ENCODE results near the gene CHD6. TPM values are rescaled to one million over a fixed set of nuclear protein-coding genes. Genes with fewer than 3 reads are reported as not detected.

The CHD6 gene
- total RNA-seq, 1 experiment from 2014 or later = 80.5 TPM

GRCh38 chr20:41586772-41587171 is 31.4 kb downstream of the CHD6 start:
- intact Hi-C loops (cut with micrococcal nuclease; ENCODE audit: unreplicated experiment) = no loop called here
- TF ChIP-seq CTCF (IDR thresholded peaks at IDR 0.05; ENCODE audit: insufficient read depth in 1 of 2, low read depth in 1 of 2, low read length in 1 of 2, severe bottlenecking in 1 of 2, unreplicated experiment in 1 of 2) = no peak
- no peak for DNase-seq
- H3K27me3 ChIP-seq (replicated peaks; ENCODE audit: control insufficient read depth, insufficient read depth, low read length) = no peaks in the 10 kb centered on the region
- Mint-ChIP-seq H3K36me3 (ENCODE audit: insufficient read depth, unreplicated experiment) (peaks cover 13% of the 10 kb centered on the region), H3K27me3 (ENCODE audit: insufficient read depth, unreplicated experiment) (no peaks in the 10 kb centered on the region), H3K4me1 (ENCODE audit: low read depth, unreplicated experiment) (no peaks in the 10 kb centered on the region), H3K27ac (ENCODE audit: unreplicated experiment) (no peak overlapping the region), H3K9me3 (ENCODE audit: unreplicated experiment) (peaks cover 26% of the 10 kb centered on the region), H3K4me3 (ENCODE audit: unreplicated experiment) (no peak overlapping the region)
- BruUV-seq (replicated peaks) = no TSS peak
- peaks cover 4% of the 10 kb centered on the region for H3K36me3 ChIP-seq (ENCODE audit: control insufficient read depth, insufficient read depth, low read length)
- H3K4me3 ChIP-seq (ENCODE audit: low read depth, low read length) = no peak overlapping the region
- ChIA-PET CTCF (no interaction called here), POLR2A (no interaction called here)
- peaks cover 16% of the 10 kb centered on the region for H3K9me3 ChIP-seq
- H3K4me1 ChIP-seq = no peaks in the 10 kb centered on the region

GRCh38 chr20:41580350-41580749 is 37.8 kb downstream of the CHD6 start:
- no peak for TF ChIP-seq CTCF (IDR thresholded peaks at IDR 0.05; ENCODE audit: insufficient read depth in 1 of 2, low read depth in 1 of 2, low read length in 1 of 2, severe bottlenecking in 1 of 2, unreplicated experiment in 1 of 2)
- H3K4me3 ChIP-seq (ENCODE audit: low read depth, low read length) = no peak overlapping the region
- Mint-ChIP-seq H3K4me1 (ENCODE audit: low read depth, unreplicated experiment) (peaks cover 31% of the 10 kb centered on the region), H3K27me3 (ENCODE audit: insufficient read depth, unreplicated experiment) (no peaks in the 10 kb centered on the region), H3K4me3 (ENCODE audit: unreplicated experiment) (no peak overlapping the region), H3K9me3 (ENCODE audit: unreplicated experiment) (peaks cover 5% of the 10 kb centered on the region), H3K27ac (ENCODE audit: unreplicated experiment) (no peak overlapping the region), H3K36me3 (ENCODE audit: insufficient read depth, unreplicated experiment) (peaks cover 3% of the 10 kb centered on the region)
- BruUV-seq (replicated peaks) = no TSS peak
- no peak for DNase-seq
- ChIA-PET CTCF (interaction anchor here (0.5 to 1.1 kb wide), 3 partner anchors 8 to 240 kb away, joined by 3 to 7 read pairs (median 4); partner anchors contain the start of gene LPIN3), POLR2A (no interaction called here)
- H3K9me3 ChIP-seq = peaks cover 6% of the 10 kb centered on the region; the same call in 1 of the 2 replicates
- H3K4me1 ChIP-seq = peaks cover 29% of the 10 kb centered on the region
- no peaks in the 10 kb centered on the region for H3K27me3 ChIP-seq (replicated peaks; ENCODE audit: control insufficient read depth, insufficient read depth, low read length)
- no peaks in the 10 kb centered on the region for H3K36me3 ChIP-seq (ENCODE audit: control insufficient read depth, insufficient read depth, low read length)
- intact Hi-C loops (cut with micrococcal nuclease; ENCODE audit: unreplicated experiment) = no loop called here

GRCh38 chr20:41577129-41578009 is 40.8 kb downstream of the CHD6 start:
- BruUV-seq (replicated peaks) = no TSS peak
- ChIA-PET CTCF (interaction anchor here (1.0 to 1.1 kb wide), 2 partner anchors 41 to 121 kb away, joined by 4 to 5 read pairs; partner anchors contain the start of gene CHD6), POLR2A (interaction anchor here (1.0 kb wide), 2 partner anchors 41 to 116 kb away, joined by 3 to 5 read pairs; partner anchors contain the start of gene CHD6)
- TF ChIP-seq CTCF (IDR thresholded peaks at IDR 0.05; ENCODE audit: insufficient read depth in 1 of 2, low read depth in 1 of 2, low read length in 1 of 2, severe bottlenecking in 1 of 2, unreplicated experiment in 1 of 2) = no peak
- intact Hi-C loops (cut with micrococcal nuclease; ENCODE audit: unreplicated experiment) = loop anchor here (10.0 kb wide), 1 partner anchor 77 kb away; no protein-coding TSS in a partner anchor
- Histone ChIP-seq H3K27me3 (replicated peaks; ENCODE audit: control insufficient read depth, insufficient read depth, low read length) (no peaks in the 10 kb centered on the region), H3K36me3 (ENCODE audit: control insufficient read depth, insufficient read depth, low read length) (no peaks in the 10 kb centered on the region), H3K4me3 (ENCODE audit: low read depth, low read length) (no peak overlapping the region), H3K9me3 (peaks cover 12% of the 10 kb centered on the region; the same call in 1 of the 2 replicates), H3K4me1 (peaks cover 39% of the 10 kb centered on the region)
- peak in 1 of 2 experiments; percentile 40 for DNase-seq
- H3K4me3 Mint-ChIP-seq (ENCODE audit: unreplicated experiment) = peak overlapping the region; percentile 9
- peak overlapping the region; percentile 9 for H3K27ac Mint-ChIP-seq (ENCODE audit: unreplicated experiment)
- H3K36me3 Mint-ChIP-seq (ENCODE audit: insufficient read depth, unreplicated experiment) = peaks cover 8% of the 10 kb centered on the region
- peaks cover 10% of the 10 kb centered on the region for H3K9me3 Mint-ChIP-seq (ENCODE audit: unreplicated experiment)
- no peaks in the 10 kb centered on the region for H3K27me3 Mint-ChIP-seq (ENCODE audit: insufficient read depth, unreplicated experiment)
- peaks cover 34% of the 10 kb centered on the region for H3K4me1 Mint-ChIP-seq (ENCODE audit: low read depth, unreplicated experiment)
